Measurements from ENCODE around the gene SMG5.
"Not testable (repeated sequence)": the region's sequence is repeated elsewhere in the genome, so short reads cannot be mapped to it uniquely, and the experiment has no call there.

SMG5 gene

GRCh38 chr1:156245451-156246232, 37.0 kb downstream of the SMG5 start:
- DNase-seq (ENCODE audit: low spot score): no peak

DNA sequence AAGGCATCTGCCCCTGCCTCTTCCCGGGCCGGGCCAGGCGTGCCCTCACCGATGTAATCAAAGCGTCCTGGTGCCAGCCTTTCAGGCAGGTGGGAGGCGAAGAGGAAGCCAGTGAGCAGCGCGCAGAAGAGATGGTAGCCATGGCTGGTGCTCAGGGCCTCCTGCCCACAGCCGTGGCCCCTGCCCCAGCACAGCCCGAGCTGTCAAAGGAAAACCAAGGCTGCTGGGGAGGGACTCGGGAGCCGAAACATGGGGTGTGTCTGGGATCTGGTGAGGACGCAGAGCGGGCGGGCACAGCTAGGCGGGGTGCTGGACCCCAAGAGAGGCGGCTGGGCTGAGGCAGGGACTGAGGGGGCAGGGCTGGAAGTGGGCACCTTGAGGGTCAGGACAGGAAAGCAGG, 37.9 kb downstream of the SMG5 start:
- no peak for DNase-seq (ENCODE audit: low spot score)

GRCh38 chr1:156244126-156244525, 38.5 kb downstream of the SMG5 start:
- no peak for DNase-seq (ENCODE audit: low spot score)

- DNase-seq (ENCODE audit: low spot score): no peak
Measured at GRCh38 chr1:156242738-156243137, 39.9 kb downstream of the SMG5 start.

- DNase-seq (ENCODE audit: low spot score): no peak
Measured at GRCh38 chr1:156241926-156242325, 40.7 kb downstream of the SMG5 start, which contains the start of gene BGLAP. BGLAP (plus strand) TSS chr1:156242184; CDS start chr1:156242232, 48 bp downstream.

DNA sequence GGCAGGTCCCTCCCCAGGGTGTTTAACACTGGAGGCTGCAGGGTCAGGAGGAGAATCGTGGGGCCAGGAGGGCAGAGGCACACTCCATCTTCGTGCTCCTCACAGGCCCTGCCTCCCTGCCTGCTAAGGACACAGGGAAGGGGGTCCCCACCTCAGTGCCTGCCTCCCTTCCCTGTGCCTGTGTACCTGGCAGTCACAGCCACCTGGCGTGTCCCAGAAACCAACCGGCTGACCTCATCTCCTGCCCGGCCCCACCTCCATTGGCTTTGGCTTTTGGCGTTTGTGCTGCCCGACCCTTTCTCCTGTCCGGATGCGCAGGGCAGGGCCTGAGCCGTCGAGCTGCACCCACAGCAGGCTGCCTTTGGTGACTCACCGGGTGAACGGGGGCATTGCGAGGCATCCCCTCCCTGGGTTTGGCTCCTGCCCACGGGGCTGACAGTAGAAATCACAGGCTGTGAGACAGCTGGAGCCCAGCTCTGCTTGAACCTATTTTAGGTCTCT, 41.3 kb downstream of the SMG5 start:
- DNase-seq (ENCODE audit: low spot score): no peak

- DNase-seq (ENCODE audit: low spot score): no peak
Measured at GRCh38 chr1:156238248-156238647, 44.4 kb downstream of the SMG5 start.

GRCh38 chr1:156236164-156236563, 46.5 kb downstream of the SMG5 start:
- DNase-seq (ENCODE audit: low spot score): no peak

- no peak for DNase-seq (ENCODE audit: low spot score)
Measured at GRCh38 chr1:156233426-156234127, 49.0 kb downstream of the SMG5 start.

DNA sequence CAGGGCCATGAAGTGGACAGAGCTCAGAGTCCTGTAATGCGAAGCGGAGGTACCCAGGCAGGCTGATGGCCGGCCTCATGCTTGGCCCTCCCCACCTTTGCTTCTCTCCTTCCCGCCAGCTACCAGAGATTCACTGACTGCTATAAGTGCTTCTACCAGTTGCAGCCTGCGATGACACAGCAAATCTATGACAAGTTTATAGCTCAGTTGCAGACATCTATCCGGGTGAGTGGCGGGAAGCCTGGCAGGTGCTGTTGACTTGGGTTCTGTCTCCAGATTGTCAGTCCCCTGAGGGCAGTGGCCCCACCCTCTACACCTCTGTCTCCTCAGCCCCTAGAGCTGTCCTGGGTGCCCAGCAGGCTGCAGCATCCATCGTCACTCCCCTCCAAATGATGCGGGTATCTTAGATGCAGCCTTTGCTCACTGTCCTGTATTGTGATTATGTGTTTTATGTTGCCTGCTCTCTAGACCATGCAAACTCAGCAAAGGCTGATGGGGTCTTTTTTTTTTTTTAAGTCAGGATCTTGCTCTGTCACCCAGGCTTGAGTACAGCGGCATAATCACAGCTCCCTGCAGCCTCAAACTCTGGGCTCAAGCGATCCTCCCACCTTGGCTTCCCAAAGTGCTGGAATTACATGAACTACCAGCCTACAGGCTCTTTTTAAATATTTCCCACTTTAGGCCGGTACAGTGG, 50.3 kb downstream of the SMG5 start:
- DNase-seq (ENCODE audit: low spot score): no peak

- no peak for DNase-seq (ENCODE audit: low spot score)
Measured at GRCh38 chr1:156230473-156230837, 52.2 kb downstream of the SMG5 start.

- DNase-seq (ENCODE audit: low spot score): no peak
Measured at GRCh38 chr1:156229809-156230472, 52.7 kb downstream of the SMG5 start.

DNA sequence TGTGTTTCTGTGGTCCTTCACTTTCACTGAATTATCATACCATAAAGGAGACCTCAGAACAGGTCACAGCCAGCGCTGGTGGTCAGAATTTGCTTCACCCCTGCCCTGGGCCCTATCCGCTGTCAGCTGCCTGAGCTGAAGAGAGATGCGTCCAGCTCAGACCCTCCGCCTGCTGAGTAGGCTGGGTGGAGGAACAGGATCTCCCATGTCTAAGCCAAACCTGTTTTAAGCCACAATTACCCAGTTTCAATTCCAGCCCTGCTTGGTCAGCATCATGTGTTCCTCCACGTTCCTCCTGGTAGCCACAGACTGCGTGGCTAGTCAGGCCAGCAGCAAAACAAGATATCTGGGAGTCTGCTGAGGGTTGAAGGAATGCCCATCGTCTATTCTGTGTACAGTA, 54.1 kb downstream of the SMG5 start:
- DNase-seq (ENCODE audit: low spot score): peak; percentile 53

GRCh38 chr1:156226782-156227181, 55.8 kb downstream of the SMG5 start:
- DNase-seq (ENCODE audit: low spot score): no peak

DNA sequence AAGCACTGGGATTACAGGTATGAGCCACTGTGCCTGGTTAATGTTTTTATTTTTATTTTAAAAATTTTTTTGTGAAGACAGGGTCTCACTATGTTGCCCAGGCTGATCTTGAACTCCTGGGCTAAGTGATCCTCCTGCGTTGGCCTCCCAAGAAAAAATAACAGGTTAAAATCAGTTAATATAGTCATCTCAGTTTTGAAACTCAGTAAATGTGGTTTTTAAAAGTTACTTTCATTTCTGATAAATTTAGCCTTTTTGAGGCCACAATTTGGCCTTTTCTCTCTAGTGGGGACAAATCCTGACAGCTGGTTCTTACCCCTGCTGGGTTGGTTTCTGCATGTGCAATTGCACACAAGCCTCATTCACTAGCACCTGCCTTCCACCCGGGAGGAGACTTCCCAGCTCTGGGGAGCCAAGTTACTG, 56.5 kb downstream of the SMG5 start:
- no peak for DNase-seq (ENCODE audit: low spot score)

GRCh38 chr1:156225677-156226014, 57.0 kb downstream of the SMG5 start:
- DNase-seq (ENCODE audit: low spot score): no peak

- no peak for DNase-seq (ENCODE audit: low spot score)
Measured at GRCh38 chr1:156221986-156222692, 60.5 kb downstream of the SMG5 start.

- DNase-seq (ENCODE audit: low spot score): no peak
Measured at GRCh38 chr1:156220226-156220625, 62.4 kb downstream of the SMG5 start.

DNA sequence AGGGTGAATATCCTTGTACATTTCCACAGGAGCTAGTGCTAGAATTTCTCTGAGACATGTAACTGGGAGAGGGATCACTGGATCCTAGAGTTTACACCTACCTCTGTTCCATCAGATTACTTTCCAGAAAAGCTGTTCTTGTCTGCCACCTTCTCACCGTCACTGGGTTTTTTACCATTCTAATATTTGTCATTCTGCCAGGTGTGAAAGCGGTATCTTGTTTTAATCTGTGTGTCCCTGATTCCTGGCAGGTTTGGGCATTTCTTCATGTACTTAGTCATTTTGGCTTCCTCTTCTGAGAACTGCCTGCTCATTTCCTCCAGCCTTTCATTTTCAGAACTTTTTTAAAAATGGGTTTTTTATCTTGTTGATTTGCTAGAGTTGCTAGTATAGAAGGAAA, 64.8 kb downstream of the SMG5 start:
- DNase-seq (ENCODE audit: low spot score): no peak

- not testable (repeated sequence) for DNase-seq (ENCODE audit: low spot score)
Measured at GRCh38 chr1:156216361-156217086, 66.1 kb downstream of the SMG5 start.
